Stimulated activated CD4-positive, alpha-beta T cell treated with anti-CD3 and anti-CD28 coated beads, TNF-alpha, amount 100 ng/mL, for 48 hours (primary cell): ENCODE results near the gene MRC2.

Source experiments
- DNase-seq, 3 donors: peaks; one replicate each; pipeline ENCODE4 v3.0.0-alpha.2; 2020; ENCODE audit warnings: low read depth in 3 of 3

The MRC2 gene

GRCh38 chr17:62637809-62638208 is 10.3 kb downstream of the MRC2 start:
- no peak for DNase-seq

DNA sequence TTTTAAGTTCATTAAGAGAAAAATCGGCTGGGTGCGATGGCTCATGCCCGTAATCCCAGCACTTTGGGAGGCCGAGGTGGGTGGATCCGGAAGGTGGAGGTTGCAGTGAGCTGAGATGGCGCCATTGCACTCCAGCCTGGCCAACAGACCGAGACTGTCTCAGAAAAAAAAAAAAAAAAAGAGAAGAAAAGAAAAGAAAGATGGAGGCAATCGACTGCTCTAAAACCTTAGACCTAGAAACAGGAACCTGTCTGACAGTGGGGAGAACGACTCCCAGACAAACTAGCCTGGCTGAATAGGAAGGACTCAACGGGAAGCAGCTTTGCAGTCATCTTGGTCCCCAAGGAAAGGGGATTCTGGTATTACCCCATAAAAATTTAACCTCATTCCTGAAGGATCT is 13.7 kb downstream of the MRC2 start:
- no peak for DNase-seq

DNA sequence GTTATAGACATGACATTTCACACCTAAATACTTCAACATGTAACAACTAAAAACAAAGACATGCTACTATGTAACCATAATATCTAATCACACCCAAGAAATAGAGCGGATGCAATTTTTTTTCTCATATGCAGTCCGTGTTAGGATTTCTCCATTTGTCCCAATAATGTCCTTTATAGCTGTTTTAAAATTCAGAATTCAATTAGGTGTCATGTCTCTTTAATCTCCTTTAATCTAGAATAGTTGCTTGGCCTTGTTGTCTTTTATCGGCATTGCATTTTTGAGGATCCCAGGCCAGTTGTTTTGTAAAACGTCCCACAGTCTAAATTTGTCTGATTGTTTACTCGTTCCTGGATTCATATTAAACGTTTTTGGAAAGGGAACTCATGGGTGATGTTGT is 14.5 kb downstream of the MRC2 start:
- DNase-seq = no peak

DNA sequence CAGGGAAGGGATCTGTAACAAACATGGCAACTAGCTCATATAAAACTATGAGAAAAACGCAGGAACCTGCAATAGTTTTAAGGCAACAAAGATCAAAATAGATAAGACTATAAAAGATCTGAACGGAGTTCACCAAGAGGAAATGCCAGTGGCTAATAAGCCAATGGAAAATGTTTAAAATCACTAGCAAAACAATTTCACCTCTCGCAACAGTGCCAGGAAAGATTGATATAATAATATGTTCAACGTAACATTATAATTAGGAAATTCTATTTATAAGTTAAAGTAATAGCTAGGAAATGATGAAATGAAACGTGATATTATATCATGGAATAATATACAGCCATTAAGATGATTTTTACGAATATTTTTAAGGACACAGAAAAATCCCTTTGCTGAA is 16.0 kb downstream of the MRC2 start:
- DNase-seq = no peak

DNA sequence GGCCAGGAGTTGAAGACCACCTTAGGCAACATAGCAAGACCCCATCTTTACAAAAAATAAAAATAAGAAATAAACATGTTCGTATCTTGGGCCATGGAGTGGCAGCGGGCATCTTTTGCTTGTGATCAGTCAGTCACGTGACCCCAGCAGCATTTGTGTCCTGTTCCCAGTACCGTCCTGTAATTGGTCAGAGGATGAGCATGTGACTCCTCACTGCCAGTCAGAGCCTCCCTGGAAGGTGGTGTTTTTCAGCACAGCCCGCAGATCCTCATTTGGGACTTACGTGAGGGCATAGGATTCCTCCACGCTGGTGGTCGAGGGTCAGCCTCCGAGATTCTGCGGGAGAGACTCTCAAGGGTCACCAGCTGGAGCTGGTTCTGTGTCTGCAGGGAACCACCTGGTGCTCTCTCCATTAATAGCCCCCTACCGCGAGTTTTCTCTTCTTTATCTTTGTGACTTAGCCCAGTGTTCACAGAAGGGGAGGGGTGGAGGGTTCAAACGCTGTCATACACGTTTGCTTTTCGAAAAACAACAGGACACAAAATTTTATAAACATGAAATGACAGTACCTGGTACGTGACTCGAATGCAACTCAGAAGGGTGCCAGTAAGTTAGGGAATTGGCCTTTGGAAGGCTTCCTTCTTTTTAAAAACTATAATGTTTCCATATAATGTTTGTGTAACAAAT is 17.2 kb downstream of the MRC2 start:
- no peak for DNase-seq

- no peak for DNase-seq
Measured at GRCh38 chr17:62648251-62648955, 20.9 kb downstream of the MRC2 start.

DNA sequence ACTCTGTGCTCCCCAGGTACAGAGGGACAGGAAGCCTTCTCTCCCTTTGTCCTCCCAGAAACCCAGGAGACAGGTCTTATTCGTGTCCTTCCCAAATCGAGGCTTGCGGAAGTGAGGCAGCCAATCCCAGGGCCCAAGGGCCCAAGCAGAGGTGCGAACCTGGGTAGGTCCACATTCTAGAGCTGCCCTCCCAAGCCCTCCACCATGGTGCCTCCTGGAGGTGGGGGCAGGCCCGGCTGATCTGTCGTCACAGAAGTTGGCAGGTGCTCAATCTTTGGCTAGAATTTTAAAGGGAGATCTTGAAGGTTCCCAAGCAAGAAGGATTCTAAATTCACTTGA is 21.5 kb downstream of the MRC2 start:
- DNase-seq = no peak

GRCh38 chr17:62649570-62649969 is 22.1 kb downstream of the MRC2 start:
- no peak for DNase-seq

DNA sequence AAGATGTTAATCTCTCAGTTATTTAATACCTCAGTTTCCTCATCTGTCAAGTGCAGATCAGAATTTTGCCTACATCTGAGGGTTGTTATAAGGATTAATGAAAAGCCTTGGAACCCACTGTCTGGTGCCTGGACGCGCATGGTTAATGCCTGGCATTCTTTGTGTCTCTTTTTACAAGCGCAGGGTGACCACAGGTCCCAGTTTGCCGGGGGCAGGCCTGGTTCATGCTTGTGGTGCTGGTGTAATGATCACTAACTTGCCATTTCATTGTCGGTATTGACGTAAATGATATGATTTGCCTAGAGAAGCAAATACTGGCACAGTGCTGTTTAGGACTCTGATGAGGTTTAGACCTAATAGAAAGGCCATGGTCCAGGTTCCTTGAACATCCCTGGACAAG is 23.1 kb downstream of the MRC2 start:
- no peak for DNase-seq

GRCh38 chr17:62652251-62653001 is 25.0 kb downstream of the MRC2 start:
- peak in 1 of 3 donors; percentile 14 for DNase-seq

DNA sequence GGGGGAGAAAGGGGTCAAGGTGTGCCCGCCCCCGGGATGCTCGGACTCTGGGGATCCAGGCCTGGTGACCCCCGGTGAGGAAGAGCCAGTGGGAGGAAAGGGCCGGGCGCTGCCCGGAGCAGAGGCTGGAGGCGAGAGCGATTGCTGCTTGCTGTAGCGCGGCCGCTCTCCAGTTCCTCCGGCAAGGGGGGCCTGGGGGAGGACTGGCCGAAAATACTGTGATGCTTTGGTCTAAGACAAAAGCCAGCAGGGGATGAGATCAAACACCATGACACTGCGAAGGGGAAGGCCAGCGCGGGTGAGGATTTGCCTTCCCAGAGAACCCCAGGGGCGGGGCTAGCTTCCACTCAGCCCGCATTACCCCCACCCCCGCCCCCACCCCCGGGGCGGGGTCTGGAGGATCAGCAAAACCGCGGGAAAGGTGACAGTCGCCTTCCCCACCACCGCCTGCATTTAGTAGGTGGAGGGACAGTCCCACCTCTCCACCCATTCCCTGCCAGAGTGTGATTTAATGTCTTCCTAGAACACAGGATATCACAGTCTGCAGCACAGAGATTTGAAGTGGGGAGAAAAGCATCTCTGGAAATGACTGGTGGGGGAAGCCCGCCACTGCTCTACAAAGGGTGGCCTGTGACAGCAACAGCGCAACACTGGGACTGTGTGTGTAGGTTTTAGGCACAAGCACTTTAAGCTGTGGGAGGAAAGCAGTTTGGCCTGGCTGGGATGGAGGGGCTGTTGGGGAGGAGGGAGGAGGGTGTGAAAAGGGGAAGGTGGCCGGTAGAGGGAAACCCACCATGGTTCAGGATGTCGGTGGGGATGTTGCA is 25.7 kb downstream of the MRC2 start:
- peak; percentile 89 to 94 (median 92) for DNase-seq

GRCh38 chr17:62653826-62654761 is 26.6 kb downstream of the MRC2 start:
- DNase-seq = no peak

DNA sequence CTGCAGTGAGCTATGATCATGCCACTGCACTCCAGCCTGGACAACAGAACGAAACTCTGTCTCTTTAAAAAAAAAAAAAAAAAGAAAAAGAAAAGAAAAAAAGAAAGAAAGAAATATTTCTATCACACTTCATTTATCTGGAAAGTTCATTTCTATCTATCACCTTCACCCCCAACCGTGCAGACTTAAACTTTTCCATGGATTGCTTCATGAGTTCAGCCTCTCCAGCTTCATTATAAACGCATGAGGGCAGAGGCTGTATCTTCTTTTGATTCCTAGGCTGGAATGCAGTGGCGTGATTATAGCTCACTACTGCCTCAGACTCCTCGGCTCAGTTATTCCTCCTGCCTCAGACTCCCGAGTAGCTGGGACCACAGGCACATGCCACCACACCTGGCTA is 28.2 kb downstream of the MRC2 start:
- DNase-seq = no peak

- DNase-seq = no peak
Measured at GRCh38 chr17:62656446-62656845, 29.0 kb downstream of the MRC2 start.

DNA sequence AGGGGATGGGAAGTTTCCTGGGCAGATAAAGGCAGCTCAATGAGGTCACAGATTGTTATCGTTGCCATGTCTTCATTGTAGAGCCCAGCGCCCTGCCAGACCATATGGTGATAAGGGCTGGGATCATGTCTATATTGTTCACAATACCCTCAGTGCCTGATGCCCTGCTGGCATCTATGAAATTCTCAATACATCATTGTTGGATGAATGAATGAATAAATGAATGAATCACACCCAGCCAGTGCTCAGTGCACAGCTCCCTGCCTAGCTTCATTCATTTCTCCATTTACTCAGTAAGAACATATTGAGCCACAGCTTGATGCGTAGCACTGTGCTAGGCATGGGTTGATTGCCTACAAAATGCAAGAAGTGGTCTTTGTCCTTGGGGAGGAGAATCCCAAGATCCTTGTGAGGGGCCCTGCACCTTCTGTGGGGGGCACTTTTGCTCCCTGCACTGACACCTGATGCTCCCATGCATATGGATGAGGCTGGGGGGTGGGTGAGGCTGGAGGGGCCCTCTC is 29.7 kb downstream of the MRC2 start:
- no peak for DNase-seq

- no peak for DNase-seq
Measured at GRCh38 chr17:62657690-62658089, 30.2 kb downstream of the MRC2 start.

- no peak for DNase-seq
Measured at GRCh38 chr17:62658136-62658920, 30.9 kb downstream of the MRC2 start.

DNA sequence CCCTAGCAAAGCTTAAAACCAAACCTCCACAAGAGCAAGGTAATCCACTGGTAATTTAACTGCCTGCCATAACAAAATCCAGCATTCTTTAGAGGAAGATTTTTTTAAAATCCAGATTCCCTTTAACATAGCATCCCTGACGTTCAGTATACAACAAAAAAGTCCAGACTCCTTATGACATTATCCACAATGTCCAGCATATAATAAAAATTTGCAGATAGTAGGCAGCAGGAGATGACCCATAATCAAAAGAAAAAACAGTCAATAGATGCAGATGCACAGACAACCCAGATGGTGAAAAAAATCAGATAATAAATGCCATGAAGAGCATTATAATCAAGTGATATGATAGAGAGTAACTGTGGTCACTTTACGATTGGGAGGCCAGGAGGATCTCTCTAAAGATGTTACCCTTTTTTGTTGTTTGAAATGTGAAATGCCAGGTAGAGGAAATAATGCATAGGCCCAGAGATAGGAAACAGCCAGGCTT is 33.2 kb downstream of the MRC2 start:
- DNase-seq = no peak

DNA sequence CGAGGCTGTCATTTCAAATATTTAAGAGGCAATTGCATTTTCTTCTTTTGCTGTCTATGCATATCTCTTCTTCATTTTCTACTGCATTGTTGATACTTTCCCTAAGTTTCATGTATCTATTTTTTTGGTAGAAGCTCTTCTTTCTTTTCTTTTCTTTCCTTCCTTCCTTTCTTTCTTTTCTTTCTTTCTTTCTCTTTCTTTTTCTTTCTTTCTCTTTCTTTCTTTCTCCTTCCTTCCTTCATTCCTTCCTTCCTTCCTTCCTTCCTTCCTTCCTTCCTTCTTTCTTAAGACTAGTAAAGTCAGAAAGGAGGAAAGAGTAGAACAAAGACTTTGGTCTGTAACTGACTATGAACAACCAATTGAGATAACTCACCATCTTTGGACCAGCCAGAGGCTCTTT is 33.9 kb downstream of the MRC2 start:
- DNase-seq = no peak

- no peak for DNase-seq
Measured at GRCh38 chr17:62662855-62663254, 35.4 kb downstream of the MRC2 start.
